K562 (cell line): ENCODE data around the gene FOXL2NB. TPM values are rescaled to one million over a fixed set of nuclear protein-coding genes. Genes with fewer than 3 reads are reported as not detected.

Experiments
- BRCA1 ChIP-seq, 2 experiments: fragments of 450-650 bp in 1 of 2; sonication (generic) in 1 of 2; formaldehyde crosslinking in 1 of 2; IDR thresholded peaks; 2 replicates each; pipeline versions ENCODE4 v1.5.0 to v1.6.1; 2017 to 2020; ENCODE audit warnings: mild to moderate bottlenecking in 1 of 2, missing genetic modification reagents in 1 of 2
- HMG20A ChIP-seq: fragments of 450-650 bp; formaldehyde crosslinking; conservative IDR thresholded peaks from 2 replicates; pipeline ENCODE4 v1.4.0; 2020; ENCODE audit warnings: mild to moderate bottlenecking, mixed read lengths
- ZNF316 ChIP-seq: fragments of 450-650 bp; IDR thresholded peaks from 2 replicates; pipeline ENCODE4 v1.6.1; 2016
- polyA plus RNA-seq, 8 experiments: library from polyadenylated mRNA; depleted of rRNA in 4 of 8; stranded (reverse) in 5 of 8; unstranded in 3 of 8; fragments of >200 nt; fragmentation: Nextera tagmentation in 2 of 8; fragmentation: Illumina TruSeq in 1 of 8; extraction: Ambion mirVana in 2 of 8; extraction: Trizol in 1 of 8; gene quantifications; 2 replicates each; pipeline versions ENCODE4 v1.2.1 to v1.2.3, GENCODE V29; 2011 to 2014; ENCODE audit warnings: inconsistent platforms in 1 of 8, missing spikeins in 1 of 8
- total RNA-seq, 7 experiments: library from RNA; depleted of rRNA in 6 of 7; stranded (reverse); fragments of >200 nt in 6 of 7; fragmentation: Illumina TruSeq in 2 of 7; extraction: Trizol in 2 of 7; gene quantifications; 2 replicates each; pipeline versions ENCODE4 v1.2.1 to v1.2.3, GENCODE V29; 2011 to 2021; ENCODE audit warnings: low replicate concordance in 1 of 7
- TF ChIP-seq, protein P1 (sequence below): sonication (generic); formaldehyde crosslinking; IDR thresholded peaks from 2 replicates; pipeline ENCODE4 v1.8.1; 2023; ENCODE audit warnings: missing genetic modification reagents, mild to moderate bottlenecking, borderline replicate concordance
- TF ChIP-seq, protein P2 (sequence below): fragments of 250-450 bp; sonication (Bioruptor Pico); IDR thresholded peaks from 2 replicates; pipeline ENCODE4 v1.4.0; 2020

FOXL2NB gene
- total and polyA plus RNA-seq, 9 of the 15 experiments (the other 6 are each of a cell fraction or from before 2014, with no cell fraction given), result 0.71 to 17.4 (median 9.0) TPM

DNA sequence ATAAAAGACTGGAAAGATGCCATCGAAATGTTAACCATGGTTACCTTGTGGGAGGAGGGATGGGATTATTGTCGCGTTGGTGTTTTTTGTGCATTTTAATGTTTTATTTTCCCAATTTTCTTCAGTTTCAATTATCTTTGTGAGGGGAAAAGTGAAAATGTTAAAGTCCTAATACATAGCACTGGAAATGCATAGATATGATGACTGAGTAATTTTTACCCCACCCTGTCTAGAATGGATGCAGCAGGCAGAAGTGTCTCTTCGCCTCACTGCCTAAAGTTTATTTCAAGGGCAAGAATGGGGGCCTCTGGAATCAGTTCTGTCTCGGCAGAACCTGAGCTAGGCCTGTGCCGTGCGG lies 11.5 kb upstream of the FOXL2NB start (continued):
- TF ChIP-seq BRCA1 (IDR thresholded peaks at IDR 0.05), result no peak
- TF ChIP-seq BRCA1 (CRISPR knock-in tag; IDR thresholded peaks at IDR 0.05), result no peak
- TF ChIP-seq, protein P1, sequence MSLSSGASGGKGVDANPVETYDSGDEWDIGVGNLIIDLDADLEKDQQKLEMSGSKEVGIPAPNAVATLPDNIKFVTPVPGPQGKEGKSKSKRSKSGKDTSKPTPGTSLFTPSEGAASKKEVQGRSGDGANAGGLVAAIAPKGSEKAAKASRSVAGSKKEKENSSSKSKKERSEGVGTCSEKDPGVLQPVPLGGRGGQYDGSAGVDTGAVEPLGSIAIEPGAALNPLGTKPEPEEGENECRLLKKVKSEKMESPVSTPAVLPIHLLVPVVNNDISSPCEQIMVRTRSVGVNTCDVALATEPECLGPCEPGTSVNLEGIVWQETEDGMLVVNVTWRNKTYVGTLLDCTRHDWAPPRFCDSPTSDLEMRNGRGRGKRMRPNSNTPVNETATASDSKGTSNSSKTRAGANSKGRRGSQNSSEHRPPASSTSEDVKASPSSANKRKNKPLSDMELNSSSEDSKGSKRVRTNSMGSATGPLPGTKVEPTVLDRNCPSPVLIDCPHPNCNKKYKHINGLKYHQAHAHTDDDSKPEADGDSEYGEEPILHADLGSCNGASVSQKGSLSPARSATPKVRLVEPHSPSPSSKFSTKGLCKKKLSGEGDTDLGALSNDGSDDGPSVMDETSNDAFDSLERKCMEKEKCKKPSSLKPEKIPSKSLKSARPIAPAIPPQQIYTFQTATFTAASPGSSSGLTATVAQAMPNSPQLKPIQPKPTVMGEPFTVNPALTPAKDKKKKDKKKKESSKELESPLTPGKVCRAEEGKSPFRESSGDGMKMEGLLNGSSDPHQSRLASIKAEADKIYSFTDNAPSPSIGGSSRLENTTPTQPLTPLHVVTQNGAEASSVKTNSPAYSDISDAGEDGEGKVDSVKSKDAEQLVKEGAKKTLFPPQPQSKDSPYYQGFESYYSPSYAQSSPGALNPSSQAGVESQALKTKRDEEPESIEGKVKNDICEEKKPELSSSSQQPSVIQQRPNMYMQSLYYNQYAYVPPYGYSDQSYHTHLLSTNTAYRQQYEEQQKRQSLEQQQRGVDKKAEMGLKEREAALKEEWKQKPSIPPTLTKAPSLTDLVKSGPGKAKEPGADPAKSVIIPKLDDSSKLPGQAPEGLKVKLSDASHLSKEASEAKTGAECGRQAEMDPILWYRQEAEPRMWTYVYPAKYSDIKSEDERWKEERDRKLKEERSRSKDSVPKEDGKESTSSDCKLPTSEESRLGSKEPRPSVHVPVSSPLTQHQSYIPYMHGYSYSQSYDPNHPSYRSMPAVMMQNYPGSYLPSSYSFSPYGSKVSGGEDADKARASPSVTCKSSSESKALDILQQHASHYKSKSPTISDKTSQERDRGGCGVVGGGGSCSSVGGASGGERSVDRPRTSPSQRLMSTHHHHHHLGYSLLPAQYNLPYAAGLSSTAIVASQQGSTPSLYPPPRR (CRISPR knock-in tag), result no peak
- TF ChIP-seq ZNF316, result peak; percentile 88
- TF ChIP-seq, protein P2, sequence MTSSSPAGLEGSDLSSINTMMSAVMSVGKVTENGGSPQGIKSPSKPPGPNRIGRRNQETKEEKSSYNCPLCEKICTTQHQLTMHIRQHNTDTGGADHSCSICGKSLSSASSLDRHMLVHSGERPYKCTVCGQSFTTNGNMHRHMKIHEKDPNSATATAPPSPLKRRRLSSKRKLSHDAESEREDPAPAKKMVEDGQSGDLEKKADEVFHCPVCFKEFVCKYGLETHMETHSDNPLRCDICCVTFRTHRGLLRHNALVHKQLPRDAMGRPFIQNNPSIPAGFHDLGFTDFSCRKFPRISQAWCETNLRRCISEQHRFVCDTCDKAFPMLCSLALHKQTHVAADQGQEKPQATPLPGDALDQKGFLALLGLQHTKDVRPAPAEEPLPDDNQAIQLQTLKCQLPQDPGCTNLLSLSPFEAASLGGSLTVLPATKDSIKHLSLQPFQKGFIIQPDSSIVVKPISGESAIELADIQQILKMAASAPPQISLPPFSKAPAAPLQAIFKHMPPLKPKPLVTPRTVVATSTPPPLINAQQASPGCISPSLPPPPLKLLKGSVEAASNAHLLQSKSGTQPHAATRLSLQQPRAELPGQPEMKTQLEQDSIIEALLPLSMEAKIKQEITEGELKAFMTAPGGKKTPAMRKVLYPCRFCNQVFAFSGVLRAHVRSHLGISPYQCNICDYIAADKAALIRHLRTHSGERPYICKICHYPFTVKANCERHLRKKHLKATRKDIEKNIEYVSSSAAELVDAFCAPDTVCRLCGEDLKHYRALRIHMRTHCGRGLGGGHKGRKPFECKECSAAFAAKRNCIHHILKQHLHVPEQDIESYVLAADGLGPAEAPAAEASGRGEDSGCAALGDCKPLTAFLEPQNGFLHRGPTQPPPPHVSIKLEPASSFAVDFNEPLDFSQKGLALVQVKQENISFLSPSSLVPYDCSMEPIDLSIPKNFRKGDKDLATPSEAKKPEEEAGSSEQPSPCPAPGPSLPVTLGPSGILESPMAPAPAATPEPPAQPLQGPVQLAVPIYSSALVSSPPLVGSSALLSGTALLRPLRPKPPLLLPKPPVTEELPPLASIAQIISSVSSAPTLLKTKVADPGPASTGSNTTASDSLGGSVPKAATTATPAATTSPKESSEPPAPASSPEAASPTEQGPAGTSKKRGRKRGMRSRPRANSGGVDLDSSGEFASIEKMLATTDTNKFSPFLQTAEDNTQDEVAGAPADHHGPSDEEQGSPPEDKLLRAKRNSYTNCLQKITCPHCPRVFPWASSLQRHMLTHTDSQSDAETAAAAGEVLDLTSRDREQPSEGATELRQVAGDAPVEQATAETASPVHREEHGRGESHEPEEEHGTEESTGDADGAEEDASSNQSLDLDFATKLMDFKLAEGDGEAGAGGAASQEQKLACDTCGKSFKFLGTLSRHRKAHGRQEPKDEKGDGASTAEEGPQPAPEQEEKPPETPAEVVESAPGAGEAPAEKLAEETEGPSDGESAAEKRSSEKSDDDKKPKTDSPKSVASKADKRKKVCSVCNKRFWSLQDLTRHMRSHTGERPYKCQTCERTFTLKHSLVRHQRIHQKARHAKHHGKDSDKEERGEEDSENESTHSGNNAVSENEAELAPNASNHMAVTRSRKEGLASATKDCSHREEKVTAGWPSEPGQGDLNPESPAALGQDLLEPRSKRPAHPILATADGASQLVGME, result no peak
- no peak for TF ChIP-seq HMG20A (CRISPR knock-in tag)
- TF ChIP-seq, all 486 proteins: peak for 4
